DMS 273 treated with DMSO at 0.1 percent for 48 hours (cell line): ENCODE data around the gene SND1.

Source experiments
- DNase-seq: peaks from one replicate; lab custom pipeline; 2025; lab: John Stamatoyannopoulos, UW

Gene SND1

GRCh38 chr7:127907110-127908040, 255.4 kb downstream of the SND1 start:
- DNase-seq = no peak

- no peak for DNase-seq
Observed at GRCh38 chr7:127908430-127909258, 256.6 kb downstream of the SND1 start.

DNA sequence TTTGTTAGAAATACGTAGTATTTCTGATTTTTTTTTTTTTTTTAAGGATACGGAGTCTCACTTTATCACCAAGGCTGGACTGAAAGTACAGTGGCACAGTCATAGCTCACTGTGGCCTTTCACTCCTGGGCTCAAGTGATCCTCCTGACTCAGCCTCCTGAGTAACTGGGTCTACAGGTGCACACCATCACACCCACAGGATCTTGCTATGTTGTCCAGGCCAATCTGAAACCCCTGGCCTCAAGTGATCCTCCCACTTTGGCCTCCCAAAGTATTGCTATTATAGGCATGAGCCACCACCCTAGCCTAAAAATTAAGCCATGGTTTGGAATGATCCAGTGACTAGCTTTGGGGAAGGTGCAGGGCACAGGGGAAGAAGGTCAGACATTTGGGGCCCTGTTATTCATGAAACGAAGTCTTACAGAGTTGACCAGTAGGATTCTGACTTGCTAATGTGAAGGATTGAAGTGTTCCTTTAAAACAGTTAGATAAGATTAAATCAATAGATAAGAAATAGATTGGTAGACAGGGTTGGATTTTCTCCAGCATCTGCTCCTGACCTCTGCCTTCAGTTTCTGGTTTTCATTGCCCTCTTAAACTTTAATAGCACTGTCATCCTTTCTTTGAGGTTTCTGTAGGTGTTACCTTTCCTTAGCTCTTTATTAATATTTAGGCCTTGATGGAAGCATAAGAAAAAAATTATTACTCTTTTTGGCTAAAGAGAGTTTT, 257.6 kb downstream of the SND1 start:
- DNase-seq = no peak

- no peak for DNase-seq
Observed at GRCh38 chr7:127910670-127911069, 258.7 kb downstream of the SND1 start.

DNA sequence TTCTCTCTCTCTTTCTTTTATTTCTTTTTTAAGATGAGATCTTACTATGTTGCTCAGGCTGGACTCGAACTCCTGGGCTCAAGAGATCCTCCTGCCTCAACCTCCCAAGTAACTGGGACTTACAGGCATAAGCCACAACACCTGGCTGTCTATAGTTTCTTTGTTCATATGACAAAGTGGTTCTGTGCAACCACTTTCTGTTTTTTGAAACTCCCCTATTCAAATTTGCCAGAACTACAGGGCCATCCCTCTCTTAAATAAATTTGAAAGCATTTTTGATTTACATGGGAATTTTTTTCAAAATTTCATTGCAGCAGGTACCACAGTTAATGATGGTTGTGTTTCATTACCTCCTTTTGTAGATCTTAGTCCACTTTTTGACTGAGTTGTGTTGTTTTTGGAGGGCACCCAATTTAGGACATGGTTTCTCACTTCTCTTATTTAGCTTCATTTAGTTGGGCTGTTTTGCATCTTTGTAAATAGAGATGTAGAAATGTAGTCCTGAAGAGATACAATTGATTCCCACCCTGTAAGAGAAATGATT, 260.0 kb downstream of the SND1 start:
- no peak for DNase-seq

GRCh38 chr7:127912901-127913300, 260.9 kb downstream of the SND1 start:
- DNase-seq = no peak

DNA sequence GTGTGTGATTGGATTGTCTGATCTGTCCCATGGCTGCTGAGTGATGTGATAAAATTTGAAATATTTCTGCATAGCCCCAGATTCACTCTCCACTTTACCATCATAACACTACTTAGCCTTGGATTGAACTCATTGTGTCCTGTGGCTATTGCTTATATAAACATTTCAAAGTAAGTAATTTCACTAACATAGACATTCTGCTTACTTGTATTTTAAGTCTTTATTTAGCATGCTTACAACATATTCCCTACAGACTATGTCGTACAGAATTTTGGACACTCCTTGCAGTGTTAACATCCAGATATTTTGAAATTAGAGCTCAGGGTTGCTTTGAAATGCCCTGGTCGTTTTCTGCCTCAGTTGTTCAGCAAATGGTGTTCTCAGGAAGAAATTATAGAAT, 261.7 kb downstream of the SND1 start:
- DNase-seq = no peak

- DNase-seq = no peak
Observed at GRCh38 chr7:127914693-127915092, 262.7 kb downstream of the SND1 start.

DNA sequence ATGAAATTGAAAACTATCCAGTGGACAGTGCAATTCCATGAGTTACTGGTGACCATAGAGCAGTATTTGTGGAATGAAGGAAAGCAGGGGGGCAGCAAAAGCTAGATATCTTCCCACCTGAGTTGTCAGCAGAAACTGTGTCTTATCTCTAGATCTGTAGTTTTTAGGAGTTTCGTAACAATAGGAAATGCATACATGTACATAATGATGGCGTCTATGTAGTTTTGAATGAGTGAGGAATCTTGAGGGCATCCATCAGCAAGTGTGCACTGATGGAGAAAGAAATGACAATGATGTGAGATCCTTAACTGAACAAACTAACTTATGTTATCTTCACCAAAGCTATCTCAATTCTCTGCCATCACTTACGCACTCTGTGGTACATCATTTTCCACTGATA, 264.7 kb downstream of the SND1 start:
- DNase-seq = no peak

GRCh38 chr7:127918130-127918529, 266.1 kb downstream of the SND1 start:
- no peak for DNase-seq

DNA sequence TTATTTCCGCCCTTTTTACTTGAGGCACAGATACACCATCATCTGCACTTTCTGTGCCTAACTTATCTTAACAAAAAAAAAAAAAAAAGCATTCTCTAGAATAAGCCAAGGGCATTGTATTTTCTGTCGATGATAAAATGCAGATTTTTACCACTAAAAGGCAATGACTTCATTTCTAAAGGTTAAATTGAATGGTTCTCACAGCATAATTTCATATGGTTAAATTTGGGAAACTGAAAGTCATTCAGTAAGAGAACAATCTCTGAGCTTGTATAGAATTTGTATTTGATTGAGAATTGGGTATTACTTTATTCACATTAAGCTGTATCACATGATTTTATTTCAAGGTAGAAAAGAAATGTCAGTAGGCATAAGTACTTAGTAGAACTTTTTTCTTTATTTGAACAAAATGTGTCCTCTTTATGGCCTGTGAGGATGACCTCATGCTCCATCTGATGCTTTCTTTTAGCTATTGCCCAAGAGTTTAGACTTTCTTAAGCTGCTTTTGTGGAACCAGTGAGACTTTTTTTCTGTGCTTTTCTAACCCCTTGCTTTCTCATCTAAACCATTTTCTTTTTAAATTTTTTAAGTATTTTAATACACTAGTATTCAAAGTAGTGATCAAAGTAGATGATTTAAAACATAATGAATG, 268.9 kb downstream of the SND1 start:
- DNase-seq = no peak

DNA sequence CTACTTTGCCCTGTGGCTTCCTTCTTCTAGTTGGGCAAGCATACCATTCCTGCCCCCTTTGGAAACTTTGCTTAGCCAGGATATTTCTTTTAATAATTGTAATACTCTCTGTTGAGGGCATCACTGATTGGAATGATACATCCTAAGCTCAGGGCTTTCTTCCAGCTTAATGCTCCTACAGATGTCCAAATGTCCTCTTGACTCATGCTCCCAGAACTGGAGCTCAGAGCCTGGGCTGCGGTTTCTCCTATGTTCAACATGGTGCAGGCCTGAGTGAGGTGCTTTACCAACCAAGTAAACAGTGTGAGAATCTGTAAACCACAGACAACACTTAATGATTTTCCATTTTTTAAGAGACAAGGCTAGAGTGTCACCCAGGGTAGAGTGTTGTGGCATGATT, 270.7 kb downstream of the SND1 start:
- no peak for DNase-seq

DNA sequence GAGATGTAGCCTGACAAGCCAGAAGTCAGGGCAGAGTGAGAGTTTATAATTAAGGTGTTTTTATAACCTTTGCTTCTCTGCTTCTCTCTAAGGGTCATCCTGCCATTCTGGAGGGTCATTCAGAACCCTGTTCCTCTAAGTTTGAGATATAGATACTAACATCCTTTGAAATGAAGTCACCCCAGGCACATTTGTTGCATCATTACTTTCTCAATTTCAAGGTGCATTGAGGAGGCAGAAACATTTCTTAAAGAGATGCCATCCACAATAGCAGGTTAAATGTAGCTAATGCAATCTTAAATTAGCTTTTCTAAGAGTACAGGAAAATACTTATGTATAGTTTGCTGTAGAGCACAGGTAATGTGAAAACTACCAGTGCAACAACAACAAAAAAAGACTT, 272.9 kb downstream of the SND1 start:
- DNase-seq = no peak

- DNase-seq = no peak
Observed at GRCh38 chr7:127927348-127927696, 275.3 kb downstream of the SND1 start.

DNA sequence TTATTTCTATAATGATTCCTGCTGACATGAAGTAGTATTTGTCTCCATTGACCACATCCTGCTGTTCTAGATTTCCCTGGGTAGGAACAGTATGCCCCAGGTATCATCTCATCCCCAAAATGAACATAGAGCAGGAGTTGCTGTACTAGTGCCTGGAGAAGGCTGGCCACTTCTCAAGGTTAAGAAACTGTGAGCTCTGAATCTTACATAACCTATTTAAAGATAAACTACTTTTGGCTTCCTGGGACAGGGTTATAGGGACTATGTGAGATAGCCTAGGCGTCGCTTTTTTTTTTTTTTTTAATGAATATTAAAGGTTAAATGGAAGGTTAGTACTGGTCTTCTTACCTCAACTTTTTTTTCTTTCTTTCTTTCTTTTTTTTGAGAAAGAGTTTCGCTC, 276.2 kb downstream of the SND1 start:
- DNase-seq = no peak

DNA sequence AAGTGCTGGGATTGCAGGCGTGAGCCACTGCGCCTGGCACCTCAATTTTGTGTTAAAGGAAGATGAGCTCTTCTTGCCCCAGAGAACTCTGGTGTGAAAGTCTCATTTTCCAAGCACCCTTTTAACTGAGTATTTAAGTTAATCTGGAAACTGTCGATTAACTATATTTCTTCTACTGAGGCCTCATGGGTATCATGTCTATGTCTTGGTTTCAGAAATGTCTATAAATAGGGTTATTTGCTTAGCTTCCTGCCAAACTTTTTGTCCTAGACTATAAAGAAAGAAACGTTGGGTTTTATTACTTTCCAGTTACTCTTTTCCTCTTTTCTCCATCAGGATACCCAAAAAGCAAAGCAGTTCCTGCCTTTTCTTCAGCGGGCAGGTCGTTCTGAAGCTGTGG, 276.9 kb downstream of the SND1 start:
- DNase-seq = no peak

DNA sequence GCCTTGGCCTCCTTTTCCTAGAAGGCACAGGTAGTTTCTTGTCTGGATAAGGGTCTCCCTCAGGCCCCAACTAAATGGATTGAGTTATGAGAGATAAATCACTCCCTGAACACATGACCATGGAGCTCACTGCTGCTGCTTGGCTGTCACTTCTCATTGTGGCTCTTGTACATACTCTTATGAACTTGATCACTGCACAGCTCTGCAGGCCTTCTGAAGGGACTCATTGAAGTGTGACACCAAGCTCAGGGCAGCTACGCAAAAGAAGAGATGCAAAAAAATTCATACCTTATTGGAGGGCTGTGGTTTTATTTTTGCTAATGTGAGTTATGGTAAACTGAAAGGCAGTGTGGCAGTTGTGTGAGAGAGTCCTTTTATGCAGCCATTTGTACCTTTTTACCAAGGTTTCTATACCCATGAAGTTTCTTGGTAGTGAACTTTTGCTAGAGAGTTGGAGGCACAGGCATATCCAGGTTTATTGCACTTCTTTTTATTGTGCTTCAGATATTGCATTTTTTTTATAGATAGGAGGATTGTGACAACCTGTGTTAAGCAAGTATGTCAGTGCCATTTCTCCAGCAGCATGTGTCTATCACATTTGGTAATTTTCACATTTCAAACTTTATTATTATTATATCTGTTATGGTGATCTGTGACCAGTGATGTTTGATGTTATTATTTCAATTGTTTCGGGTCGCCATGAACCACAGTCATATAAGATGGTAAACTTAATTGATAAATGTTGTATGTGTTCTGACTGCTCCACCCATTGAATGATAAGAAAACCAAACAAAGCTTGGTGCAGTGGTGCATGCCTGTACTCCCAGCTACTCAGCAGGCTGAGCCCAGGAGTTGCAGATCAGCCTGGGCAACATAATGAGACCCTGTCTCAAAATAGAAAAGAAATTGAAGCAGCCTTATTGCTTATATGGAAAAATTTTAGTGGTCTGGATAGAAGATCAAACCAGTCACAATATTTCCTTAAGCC, 278.6 kb downstream of the SND1 start:
- DNase-seq = no peak

DNA sequence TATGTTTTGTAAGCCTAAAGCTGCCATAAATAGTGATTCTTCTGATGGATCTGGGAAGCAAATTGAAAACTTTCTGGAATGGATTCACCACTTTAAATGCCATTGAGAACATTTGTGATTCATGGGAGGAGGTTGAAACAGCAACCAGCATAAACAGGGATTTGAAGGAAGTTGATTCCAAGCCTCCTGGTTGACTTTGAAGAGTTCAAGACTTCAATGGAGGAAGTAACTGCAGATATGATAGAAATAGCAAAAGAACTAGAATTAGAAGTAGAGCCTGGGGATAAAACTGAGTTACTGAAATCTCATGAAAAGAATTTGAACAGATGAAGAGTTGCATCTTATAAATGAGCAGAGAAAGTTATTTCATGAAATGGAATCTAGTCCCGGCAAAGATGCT, 280.1 kb downstream of the SND1 start:
- no peak for DNase-seq

DNA sequence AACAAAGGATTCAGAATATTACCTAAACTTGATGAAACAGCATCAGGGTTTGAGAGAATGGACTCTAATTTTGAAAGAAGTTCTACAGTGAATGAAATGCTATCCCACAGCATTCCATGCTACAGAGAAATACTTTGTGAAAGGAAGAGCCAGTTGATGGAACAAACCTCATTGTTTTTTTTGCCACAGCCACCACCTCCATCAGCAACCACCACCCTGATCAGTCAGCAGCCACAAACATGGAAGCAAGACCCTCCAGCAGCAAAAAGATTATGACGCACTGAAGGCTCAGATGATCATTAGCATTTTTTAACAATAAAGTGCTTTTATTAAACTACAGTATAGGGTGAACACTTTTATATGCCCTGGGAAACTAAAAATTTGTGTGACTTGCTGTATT, 280.5 kb downstream of the SND1 start:
- no peak for DNase-seq

GRCh38 chr7:127933146-127933545, 281.2 kb downstream of the SND1 start:
- no peak for DNase-seq

GRCh38 chr7:127934711-127935110, 282.7 kb downstream of the SND1 start:
- DNase-seq = no peak
